SU-DHL-6 (cell line): ENCODE results near the gene IL6ST.

Source experiments
- H2AFZ ChIP-seq: fragments of 200-600 bp; sonication (generic); 2 replicates; pipeline ENCODE4 v1.6.1; 2014; ENCODE audit warnings: low read depth, mild to moderate bottlenecking, moderate library complexity, mixed read lengths, antibody characterized with exemption, low read length; ENCODE audit not compliant: severe bottlenecking
- H3F3A ChIP-seq: fragments of 200-600 bp; shearing (Covaris generic); 2 replicates; pipeline ENCODE4 v1.6.0; 2016; ENCODE audit warnings: antibody characterized with exemption, mild to moderate bottlenecking; ENCODE audit not compliant: insufficient read depth
- H3K27ac ChIP-seq: fragments of 200-600 bp; sonication (generic); 2 replicates; pipeline ENCODE4 v1.5.1; 2016; ENCODE audit warnings: low read depth, mild to moderate bottlenecking, low read length, moderate library complexity, mixed read lengths
- H3K27me3 ChIP-seq: fragments of 200-600 bp; sonication (generic), shearing (Covaris generic); 2 replicates; pipeline ENCODE4 v1.6.0; 2014; ENCODE audit warnings: mild to moderate bottlenecking, low read length
- H3K36me3 ChIP-seq: fragments of 200-600 bp; sonication (generic); 2 replicates; pipeline ENCODE4 v1.6.1; 2014; ENCODE audit warnings: mild to moderate bottlenecking, low read length, mixed read lengths
- H3K4me2 ChIP-seq: fragments of 300-600, 200-600 bp; shearing (Covaris generic), sonication (generic); 2 replicates; pipeline ENCODE4 v1.6.0; 2014; ENCODE audit warnings: low read length, low read depth, mild to moderate bottlenecking; ENCODE audit not compliant: poor library complexity, severe bottlenecking
- H3K4me3 ChIP-seq: fragments of 200-600 bp; sonication (generic); 2 replicates; pipeline ENCODE4 v1.5.1; 2014; ENCODE audit warnings: antibody characterized with exemption, low read length, mild to moderate bottlenecking, mixed read lengths; ENCODE audit not compliant: insufficient read depth, poor library complexity, severe bottlenecking
- H3K79me2 ChIP-seq: fragments of 200-600 bp; sonication (generic); 2 replicates; pipeline ENCODE4 v1.6.1; 2014; ENCODE audit warnings: mild to moderate bottlenecking, low read length, moderate library complexity; ENCODE audit not compliant: insufficient read depth
- H3K9ac ChIP-seq: fragments of 200-600 bp; sonication (generic); 2 replicates; pipeline ENCODE4 v1.7.0; 2014; ENCODE audit warnings: mild to moderate bottlenecking, low read length
- H3K9me2 ChIP-seq: fragments of 200-600 bp; sonication (generic); replicated peaks from 2 replicates; pipeline ENCODE4 v1.6.1; 2014; ENCODE audit warnings: low read length; ENCODE audit not compliant: insufficient read depth
- H3K9me3 ChIP-seq: fragments of 200-600 bp; sonication (generic); 2 replicates; pipeline ENCODE4 v1.6.1; 2014; ENCODE audit warnings: low read length, mixed read lengths; ENCODE audit not compliant: insufficient read depth
- H4K20me1 ChIP-seq: fragments of 200-600 bp; sonication (generic); 2 replicates; pipeline ENCODE4 v1.6.1; 2014; ENCODE audit warnings: low read depth, mild to moderate bottlenecking, antibody characterized with exemption, low read length, moderate library complexity, mixed read lengths
- CTCF ChIP-seq: fragments of 200-600 bp; sonication (generic); IDR thresholded peaks from one replicate; pipeline ENCODE4 v1.5.1; 2017; ENCODE audit warnings: antibody characterized with exemption, mild to moderate bottlenecking, low read length, moderate library complexity; ENCODE audit not compliant: insufficient read depth, poor library complexity, severe bottlenecking
- EZH2phosphoT487 ChIP-seq: fragments of 200-600 bp; sonication (generic), shearing (Covaris generic); conservative IDR thresholded peaks from 2 replicates; pipeline ENCODE4 v1.6.1; 2018; ENCODE audit warnings: mild to moderate bottlenecking, antibody characterized with exemption, low read length, moderate library complexity, mixed read lengths

Gene IL6ST

GRCh38 chr5:55923865-55924500 lies 70.8 kb downstream of the IL6ST start:
- Histone ChIP-seq H3K27ac (no peak overlapping the region), H3K9ac (no peak overlapping the region), H2AFZ (no peak overlapping the region), H3K36me3 (no peaks in the 10 kb centered on the region), H3K9me2 (no peaks in the 10 kb centered on the region), H3K79me2 (no peaks in the 10 kb centered on the region), H3K4me2 (no peak overlapping the region), H3K4me3 (no peak overlapping the region), H4K20me1 (no peaks in the 10 kb centered on the region), H3F3A (no peaks in the 10 kb centered on the region), H3K9me3 (no peaks in the 10 kb centered on the region), H3K27me3 (no peaks in the 10 kb centered on the region)
- TF ChIP-seq CTCF (no peak), EZH2phosphoT487 (no peak)

- Histone ChIP-seq H3K27me3 (no peaks in the 10 kb centered on the region), H3K9me2 (no peaks in the 10 kb centered on the region), H3K27ac (no peak overlapping the region), H3K4me2 (peak overlapping the region; percentile 1), H3K4me3 (no peak overlapping the region), H4K20me1 (no peaks in the 10 kb centered on the region), H3F3A (no peaks in the 10 kb centered on the region), H3K9ac (no peak overlapping the region), H3K9me3 (no peaks in the 10 kb centered on the region), H3K36me3 (no peaks in the 10 kb centered on the region), H2AFZ (no peak overlapping the region), H3K79me2 (no peaks in the 10 kb centered on the region)
- no peak for TF ChIP-seq EZH2phosphoT487
- TF ChIP-seq CTCF, result no peak
These were observed 71.5 kb downstream of the IL6ST start for GRCh38 chr5:55923177-55923771.

- H4K20me1 ChIP-seq, result no peaks in the 10 kb centered on the region
- no peaks in the 10 kb centered on the region for H3K79me2 ChIP-seq
- no peaks in the 10 kb centered on the region for H3K27me3 ChIP-seq
- H3K9me2 ChIP-seq, result no peaks in the 10 kb centered on the region
- no peak overlapping the region for H2AFZ ChIP-seq
- no peak overlapping the region for H3K4me2 ChIP-seq
- TF ChIP-seq EZH2phosphoT487 (no peak), CTCF (no peak)
- no peak overlapping the region for H3K9ac ChIP-seq
- no peaks in the 10 kb centered on the region for H3F3A ChIP-seq
- no peak overlapping the region for H3K27ac ChIP-seq
- H3K36me3 ChIP-seq, result no peaks in the 10 kb centered on the region
- H3K4me3 ChIP-seq, result no peak overlapping the region
- H3K9me3 ChIP-seq, result no peaks in the 10 kb centered on the region
These were observed 73.1 kb downstream of the IL6ST start for GRCh38 chr5:55921617-55922016.
